HG03342 (cell line): ENCODE data around the gene MAP3K5.
"Not testable (repeated sequence)": the region's sequence is repeated elsewhere in the genome, so short reads cannot be mapped to it uniquely, and the experiment has no call there.

Source experiments
- ATAC-seq: cut with Tn5 transposase; IDR thresholded peaks from one replicate; pipeline ENCODE4 v1.9.1; 2021; ENCODE audit warnings: mild to moderate bottlenecking, moderate library complexity; ENCODE audit not compliant: unreplicated experiment

Gene MAP3K5

DNA sequence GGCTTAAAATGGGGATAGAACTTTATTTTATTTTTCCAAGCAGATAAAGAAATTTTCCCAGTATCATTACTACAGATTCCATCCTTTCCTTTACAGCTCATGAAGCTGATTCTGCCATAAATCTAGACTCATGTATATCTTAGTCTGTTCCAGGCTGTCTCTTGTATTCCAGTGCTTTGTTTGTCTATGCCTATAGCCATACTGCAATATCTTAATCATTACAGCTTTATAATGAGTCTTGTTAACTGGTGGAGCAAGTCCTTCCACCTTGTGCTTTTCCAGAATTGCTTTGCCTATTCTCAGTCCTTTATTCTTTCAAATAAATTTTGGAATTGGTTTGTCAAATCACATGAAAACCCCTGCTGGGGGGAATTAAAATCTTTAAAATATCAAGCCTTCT, 99.2 kb downstream of the MAP3K5 start:
- ATAC-seq, result no peak

DNA sequence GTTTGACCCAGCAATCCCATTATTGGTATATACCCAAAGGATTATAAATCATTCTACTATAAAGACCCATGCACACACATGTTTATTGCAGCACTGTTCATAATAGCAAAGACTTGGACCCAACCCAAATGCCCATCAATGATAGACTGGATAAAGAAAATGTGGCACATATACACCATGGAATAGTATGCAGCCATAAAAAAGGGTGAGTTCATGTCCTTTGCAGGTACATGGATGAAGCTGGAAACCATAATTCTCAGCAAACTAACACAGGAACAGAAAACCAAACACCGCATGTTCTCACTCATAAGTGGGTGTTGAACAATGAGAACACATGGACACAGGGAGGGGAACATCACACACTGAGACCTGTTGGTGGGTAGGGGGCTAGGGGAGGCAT, 104.4 kb downstream of the MAP3K5 start:
- not testable (repeated sequence) for ATAC-seq

DNA sequence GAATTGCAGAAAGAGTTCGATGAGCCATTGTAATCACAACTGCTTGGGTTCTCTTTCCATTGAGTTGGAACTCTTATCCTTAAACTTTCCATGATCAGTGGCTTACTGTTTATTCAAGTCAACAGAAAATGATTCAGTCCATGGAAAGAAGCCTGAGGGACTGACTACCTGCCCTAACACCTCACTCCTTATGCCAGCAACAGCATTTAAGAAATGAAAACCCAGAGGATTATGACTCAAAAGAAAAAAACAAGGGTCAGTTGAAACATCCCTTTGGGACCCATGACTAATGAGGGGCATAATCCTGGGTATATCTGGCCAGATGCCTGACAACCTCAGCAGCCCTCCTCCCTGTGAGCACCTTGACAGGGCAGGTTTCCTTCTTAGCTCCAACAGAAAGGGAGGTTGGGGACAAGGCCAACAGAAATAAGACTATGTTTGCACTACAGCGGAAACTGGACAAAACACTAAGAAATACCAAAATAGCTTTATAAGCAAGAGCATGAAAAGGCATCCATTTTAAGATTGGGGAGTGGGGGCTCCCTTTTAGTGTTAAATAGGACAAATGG, 106.7 kb downstream of the MAP3K5 start:
- no peak for ATAC-seq

DNA sequence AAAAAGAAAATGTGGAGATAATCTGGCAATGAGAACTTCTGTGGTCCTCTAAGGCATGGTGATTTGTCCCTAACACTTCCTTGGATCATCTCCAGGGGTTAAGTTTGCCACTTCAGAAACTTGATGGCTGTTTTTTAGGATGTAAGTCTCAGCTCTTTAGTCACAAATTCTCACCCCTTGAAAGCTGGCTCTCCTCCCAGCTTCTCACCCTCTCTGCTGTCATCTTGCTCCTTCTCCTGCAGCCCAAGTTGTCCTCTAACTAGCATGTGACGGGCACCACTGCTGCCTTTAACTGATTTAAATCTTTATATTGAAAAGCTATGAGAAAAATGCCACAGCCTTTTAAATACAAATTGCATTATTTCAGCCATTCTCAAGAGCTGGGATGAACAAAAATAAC, 107.8 kb downstream of the MAP3K5 start:
- no peak for ATAC-seq

DNA sequence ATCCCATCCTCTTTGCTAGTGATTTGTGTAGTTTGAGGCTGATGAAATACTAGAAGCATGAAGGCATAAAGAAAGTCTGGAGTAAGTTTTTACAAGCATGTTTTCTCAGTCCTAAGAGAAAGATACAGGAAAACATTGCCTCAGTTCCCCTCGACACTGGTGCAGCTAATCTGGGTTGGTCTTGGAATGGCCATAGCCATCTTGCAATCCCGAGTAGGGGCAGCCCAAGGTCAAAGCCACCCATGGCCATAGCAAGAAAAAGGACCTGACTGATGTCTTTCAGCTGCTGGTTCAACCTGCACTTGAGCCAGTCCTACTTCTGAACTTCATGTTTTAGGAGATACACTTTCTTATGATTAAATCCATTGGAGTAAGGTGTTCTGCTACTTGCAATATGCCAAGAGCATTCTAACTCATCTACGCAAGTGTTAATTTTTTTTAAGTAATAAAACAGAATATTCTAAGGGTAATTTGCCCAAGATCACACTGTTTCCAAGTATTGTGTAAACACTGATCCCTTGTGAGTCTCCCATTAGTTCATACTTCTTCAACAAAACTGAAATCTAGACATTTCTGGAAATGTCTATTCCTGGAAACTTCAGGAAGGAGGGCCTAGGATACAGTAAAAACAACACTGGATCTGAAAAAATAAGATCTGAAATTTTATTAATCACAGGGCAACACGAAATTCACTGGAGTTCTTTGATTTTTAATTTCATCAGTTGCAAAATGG, 108.9 kb downstream of the MAP3K5 start:
- no peak for ATAC-seq

DNA sequence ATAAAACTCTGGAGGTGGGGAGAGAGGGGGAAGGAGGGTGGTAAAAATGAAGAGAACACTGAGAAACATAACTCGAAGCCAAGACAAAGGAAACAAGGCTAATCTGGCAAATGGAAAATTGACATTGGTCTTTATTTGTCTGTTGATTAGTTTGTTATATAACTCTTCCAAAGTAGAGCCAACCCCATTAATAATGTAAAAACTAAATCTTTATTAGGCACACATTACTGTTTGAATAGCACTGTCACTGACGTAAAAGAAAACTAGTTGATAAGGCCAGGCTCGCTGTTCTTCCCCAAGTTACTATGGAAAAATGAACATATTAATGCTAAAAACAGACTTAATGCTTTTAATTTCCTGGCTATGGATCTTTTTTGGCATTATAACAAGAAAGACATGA, 110.0 kb downstream of the MAP3K5 start:
- ATAC-seq, result no peak

DNA sequence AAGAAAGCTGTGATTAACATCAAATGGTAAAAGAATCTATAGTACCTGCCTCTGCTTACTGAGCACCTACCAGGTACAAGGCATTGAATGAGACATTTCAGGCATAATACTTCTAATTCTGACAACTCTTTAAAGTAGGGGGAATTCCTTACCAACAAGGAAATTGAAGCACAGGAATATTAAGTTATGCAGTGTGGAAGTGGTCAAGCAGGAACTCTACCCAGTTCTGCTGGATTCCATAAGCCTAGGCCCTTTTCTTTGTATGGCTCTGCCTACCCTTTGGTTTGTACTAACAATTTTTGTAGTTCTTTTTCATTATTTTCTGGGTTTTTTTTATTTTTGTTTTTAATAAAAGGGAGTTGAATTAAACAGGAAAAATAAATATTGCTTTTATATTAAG, 114.5 kb downstream of the MAP3K5 start:
- ATAC-seq, result no peak

DNA sequence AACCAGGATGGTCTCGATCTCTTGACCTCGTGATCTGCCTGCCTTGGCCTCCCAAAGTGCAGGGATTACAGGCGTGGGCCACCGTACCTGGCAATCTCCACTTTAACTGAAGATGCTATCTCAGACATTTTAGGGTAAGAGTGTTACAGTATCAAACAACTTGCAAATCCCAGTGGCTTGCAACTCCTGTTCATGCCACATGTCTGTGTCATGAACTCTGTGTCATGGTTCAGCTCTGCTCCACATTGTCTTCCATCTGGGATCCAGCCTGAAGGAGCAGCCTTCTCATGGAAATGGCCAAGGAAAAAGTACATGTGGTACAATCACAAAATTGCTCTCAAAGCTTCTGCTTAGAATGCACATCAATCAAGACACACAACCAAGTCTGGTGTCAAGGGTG, 114.9 kb downstream of the MAP3K5 start:
- ATAC-seq, result no peak

DNA sequence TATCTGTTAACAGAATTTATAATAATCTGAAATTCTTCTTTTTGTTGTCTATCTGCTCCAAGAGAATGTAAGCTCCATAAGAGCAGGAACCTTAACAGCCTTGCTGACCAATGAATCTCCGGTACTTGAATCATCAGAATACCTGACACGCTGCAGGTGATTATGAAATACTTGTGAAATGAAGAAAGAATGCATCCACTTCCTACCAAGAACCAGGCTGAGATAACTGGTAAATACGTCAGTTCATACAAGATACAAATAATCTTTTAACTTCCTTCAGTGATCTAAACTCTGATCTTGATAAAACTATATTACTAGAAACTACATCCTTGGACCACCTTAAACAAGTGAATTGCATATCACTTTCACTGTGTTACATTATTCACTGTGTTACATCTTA, 116.2 kb downstream of the MAP3K5 start:
- no peak for ATAC-seq

DNA sequence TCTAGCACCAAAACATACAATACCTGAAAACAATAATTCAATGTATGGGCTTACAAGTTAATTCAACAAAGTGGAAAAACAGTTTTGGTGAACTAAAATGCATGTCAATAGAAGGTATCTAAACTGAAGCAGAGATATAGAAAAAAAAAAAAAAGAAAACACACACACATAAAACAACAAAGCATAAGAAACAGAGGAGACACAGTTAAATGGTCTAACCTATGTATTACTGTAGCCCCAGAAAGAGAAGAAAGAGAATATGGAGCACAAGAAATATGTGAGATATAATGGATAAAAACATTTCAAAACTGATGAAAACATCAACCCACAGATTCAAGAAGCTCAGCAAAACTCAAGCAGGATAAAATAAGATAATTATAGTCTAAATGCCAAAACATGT, 118.7 kb downstream of the MAP3K5 start:
- no peak for ATAC-seq

DNA sequence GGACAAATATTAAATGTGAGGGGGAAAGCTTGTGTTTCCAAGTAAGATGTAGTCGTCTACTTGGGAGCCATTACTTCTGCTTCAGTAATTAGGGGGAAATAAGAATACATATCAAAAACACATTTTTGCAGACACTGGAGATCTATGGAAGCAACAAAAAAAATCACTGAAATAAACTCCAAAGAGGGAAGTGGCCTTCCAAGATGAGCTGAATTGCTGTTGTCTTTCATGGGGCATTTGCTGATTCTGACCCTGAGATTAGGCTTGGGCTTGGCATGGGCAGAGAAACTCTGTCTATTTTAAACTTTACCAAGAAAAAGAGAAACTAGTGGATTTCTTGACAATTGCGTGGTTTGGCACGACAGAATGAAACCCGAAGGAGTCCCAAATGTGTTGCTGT, 120.1 kb downstream of the MAP3K5 start:
- no peak for ATAC-seq

DNA sequence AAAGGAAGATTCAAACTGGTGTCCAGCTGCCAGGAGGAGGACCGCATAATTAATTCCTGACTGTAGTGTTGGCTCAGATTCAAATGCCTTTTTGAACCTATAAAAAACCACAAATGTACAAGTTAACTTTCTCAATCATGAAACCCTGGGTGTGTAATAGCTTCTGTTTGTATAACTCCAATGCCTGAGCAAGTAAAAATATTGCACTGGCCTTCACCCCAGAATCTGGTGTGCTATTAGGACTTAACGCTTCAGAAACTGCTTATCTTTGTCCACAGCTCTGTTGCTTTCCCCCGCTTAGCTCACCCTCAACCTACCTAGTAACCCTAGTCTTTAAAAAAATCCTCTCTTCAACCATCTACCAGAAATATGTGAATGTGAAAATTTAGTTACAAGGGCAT, 123.0 kb downstream of the MAP3K5 start:
- no peak for ATAC-seq

DNA sequence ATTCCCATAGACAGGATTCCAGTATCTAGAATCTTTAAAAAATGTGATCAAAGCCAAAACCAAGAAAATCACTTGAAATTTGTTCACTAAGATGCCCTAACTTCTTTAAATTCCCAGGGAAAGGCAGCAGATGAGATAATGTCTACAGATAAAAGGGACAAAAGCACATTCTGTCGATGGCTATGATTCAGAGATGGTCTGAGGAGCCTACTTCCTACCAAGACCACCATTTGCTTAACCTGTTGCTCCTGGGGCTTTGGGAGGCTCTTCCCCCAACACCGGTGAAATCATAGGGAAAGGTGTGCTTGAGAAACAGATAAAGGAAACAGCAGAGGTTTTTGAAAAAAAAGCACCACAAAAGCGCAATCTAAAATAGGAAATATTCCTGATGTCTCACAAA, 123.7 kb downstream of the MAP3K5 start:
- ATAC-seq, result no peak

DNA sequence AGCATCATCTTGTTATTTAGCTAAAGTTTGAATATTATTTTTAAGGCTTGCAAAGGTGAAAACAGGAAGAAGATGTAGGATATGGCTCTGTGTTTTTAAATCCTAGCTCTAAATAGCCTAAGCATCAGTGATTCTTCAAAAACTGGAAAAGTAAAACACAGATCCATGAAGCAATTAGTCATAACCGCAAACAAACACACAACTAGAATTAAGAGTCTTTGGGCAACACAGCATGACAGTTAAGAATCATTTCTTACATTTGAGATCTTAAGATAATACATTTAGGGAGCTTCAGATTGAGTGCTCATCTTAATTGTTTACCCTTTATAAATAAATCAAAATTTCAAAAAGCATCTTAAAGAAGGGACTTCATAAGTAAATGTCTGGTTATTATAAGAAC, 126.2 kb downstream of the MAP3K5 start:
- no peak for ATAC-seq

DNA sequence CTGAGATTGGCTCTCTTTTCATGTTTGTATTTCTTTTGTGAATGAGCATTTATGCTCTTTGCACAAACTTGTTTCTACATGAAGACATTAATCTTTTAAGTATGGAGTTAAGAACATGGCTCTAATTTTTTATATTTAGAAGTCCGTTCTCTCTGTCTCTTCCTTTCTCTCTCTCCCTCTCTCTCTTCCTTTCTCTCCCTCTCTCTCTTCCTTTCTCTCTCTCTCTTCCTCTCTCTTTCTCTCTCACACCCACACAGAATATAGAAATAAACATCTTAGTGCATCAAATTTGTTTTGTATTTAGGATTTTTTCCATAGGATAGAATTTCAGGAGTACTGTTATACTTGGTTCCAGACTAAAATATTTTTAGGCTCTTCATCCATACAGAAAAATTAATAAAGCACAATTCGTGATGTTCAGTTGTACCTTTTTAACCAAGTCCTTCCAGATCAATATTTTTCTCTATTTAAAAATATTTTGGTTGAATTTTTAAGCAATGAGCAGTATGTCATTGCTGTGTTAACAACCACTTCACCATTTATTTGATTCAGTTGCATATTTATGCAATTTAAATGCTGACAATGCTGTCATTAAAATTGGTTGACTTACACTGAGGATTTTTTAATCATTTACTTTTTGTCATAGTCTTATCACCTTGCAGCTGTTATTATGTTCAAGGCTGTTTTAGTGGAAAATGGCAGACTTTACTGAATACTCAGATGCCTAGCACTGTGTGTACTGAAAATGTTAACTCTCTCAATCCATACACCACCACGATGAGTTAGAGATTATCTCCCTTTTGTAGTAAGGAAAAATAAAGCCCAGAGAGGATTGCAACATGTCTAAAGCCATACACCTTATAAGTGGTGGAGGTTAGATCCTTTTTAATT, 129.7 kb downstream of the MAP3K5 start:
- ATAC-seq, result no peak

DNA sequence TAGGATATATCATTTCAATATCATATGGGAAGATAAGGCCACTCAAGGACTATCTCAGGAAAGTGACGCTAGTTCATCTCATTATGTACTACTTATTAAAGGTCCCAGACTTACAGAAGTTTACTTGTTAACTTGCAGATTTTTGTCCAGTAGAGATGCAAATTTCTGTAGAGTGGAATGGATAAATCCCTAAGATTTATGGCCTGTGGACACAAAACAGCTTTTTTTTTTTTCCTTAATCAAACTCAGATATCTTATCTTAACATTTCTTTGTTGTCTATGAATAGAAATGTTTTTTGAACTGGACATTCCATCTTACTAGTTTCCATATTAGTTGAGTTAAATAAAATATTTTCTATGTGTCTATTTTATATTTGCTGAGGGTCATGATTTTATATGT, 131.6 kb downstream of the MAP3K5 start:
- ATAC-seq, result no peak

DNA sequence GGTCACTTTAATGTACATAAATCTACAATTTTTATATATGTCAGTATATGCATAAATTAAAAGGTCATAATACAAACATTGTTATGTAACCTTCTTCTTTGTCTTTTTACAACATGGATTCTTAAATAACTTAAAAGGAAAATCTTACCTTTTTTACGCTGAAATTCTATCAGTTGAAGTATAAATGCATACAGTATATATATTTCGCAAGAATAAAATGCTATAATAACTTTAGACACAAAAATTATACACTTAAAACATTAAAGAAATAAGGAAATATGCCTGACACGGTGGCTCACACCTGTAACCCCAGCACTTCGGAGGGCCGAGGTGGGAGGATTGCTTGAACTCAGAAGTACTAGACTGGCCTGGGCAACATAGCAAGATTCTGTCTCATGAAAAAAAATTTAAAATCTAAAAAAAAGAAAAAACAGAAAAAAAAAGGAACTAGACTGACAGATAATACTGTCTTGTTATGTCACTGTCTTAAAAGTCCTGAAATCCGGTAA, 132.2 kb downstream of the MAP3K5 start:
- no peak for ATAC-seq

DNA sequence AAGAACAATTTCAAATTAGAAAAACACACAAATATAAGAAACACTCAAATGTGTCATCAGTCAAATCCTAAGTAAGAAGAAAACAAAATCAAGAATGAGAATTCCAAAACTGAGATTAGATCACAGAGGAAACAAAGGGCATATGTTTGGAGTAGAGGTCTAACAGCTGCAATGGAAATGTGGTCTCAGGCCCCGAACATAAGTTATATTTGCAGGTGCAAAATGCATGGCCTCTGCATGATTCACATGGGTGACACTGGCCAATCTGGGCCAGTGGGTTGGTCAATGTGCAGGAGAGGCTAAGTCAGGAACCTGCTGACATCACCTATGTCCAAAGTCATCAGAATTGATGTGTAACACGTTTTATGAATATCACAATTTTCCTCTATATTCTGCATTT, 133.6 kb downstream of the MAP3K5 start:
- ATAC-seq, result no peak

DNA sequence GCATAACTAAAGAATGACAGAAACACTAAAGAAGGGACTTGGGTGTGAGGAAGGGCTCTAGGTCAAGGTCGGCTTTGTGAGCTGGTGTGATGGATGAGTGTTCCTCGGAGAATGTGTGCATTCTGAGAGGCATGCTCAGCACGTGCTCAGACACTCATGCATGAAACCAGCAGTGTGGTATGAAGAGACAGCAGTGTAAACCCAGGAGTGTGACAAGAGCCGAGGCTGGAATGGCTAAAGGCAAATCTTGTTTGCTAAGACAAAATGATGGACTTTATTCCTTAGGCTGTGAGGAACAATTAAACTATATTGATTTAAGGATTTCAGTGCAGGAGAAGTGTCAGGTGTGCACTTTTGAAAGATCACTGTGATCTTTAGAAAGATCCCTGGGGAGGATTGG, 134.6 kb downstream of the MAP3K5 start:
- ATAC-seq, result no peak

DNA sequence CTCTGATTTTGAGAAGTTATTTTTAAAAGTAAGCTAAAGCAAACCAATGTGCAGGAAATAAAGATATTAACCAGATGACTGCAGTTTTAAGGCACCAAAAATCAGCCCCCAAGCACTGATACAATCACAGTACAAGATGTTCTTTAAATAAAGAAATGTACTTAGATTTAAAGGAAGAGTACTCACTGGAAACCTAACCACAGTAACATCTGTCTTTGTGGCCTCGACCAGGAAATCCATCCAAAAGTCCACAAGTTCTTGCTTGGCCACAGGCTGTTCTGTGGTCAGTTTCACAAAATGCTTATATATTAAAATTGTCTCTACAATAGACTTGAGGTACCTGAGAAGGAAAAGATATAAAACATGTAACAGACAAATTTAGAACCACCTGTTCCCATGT, 136.2 kb downstream of the MAP3K5 start:
- ATAC-seq, result no peak

DNA sequence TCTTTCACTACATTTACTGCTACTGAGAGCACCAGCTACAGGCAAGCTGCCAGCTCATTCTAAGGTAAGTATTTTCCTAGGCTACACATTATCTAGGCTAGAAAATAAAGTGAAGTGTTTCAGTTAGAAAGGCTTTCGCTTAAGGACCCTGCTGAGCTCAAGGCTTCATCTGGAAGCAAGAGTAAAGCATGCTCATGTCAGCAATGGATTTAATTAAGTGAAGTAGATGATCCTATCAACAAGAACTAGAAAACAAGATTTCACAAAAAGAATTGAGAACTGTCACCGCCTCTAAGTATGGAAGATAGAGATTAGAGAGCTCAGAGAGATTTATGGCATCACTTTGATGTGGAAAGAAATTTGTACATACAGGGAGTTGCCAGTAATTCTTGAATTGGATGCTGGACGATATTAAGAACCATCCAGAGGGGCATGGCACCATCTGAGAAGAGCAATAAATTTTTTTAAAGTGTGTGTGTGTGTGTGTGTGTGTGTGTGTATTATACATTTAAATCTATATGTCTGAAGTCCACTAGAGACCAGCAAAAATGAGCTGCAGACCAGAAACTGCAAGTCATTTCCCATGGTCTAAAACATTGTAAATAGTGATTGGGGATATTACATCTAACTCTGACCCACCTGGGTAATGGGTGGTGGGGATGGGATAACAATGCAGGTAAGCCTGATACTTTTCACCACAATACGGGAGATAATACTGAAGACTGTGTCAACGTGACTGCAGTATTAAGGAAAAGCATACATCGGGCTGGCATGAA, 136.8 kb downstream of the MAP3K5 start:
- ATAC-seq, result no peak
